Fibroblast of pulmonary artery (primary cell): ENCODE results near the gene RMND1.

Source experiments
- DNase-seq: peaks from one replicate; pipeline ENCODE4 v3.0.0-alpha.2; 2010; ENCODE audit warnings: low read depth
- H3K4me3 ChIP-seq: replicated peaks from 2 replicates; pipeline ENCODE4 v1.5.1; 2011; ENCODE audit warnings: low read depth, mild to moderate bottlenecking, control low read depth, low read length, moderate library complexity
- CTCF ChIP-seq: IDR thresholded peaks from 2 replicates; pipeline ENCODE4 v1.5.1; 2011; ENCODE audit warnings: mild to moderate bottlenecking, control low read depth, low read length, inconsistent platforms; ENCODE audit errors: missing control alignments

The RMND1 gene

GRCh38 chr6:151451950-151452749, at the start of gene RMND1:
TSS of gene RMND1 (minus strand) at chr6:151452126. CDS start at chr6:151445811, 6,315 bp downstream.
- no peak for TF ChIP-seq CTCF
- peak within 1 kb of the TSS; percentile 97 for H3K4me3 ChIP-seq
- DNase-seq, result peak; percentile 100

- no peak for DNase-seq
- no peak for TF ChIP-seq CTCF
- H3K4me3 ChIP-seq, result no peak overlapping the region
Measured at GRCh38 chr6:151499551-151499950, 47.6 kb upstream of the RMND1 start.

- no peak overlapping the region for H3K4me3 ChIP-seq
- DNase-seq, result peak; percentile 56
- TF ChIP-seq CTCF, result no peak
Measured at GRCh38 chr6:151498327-151498726, 46.4 kb upstream of the RMND1 start.

GRCh38 chr6:151497905-151498304, 46.0 kb upstream of the RMND1 start:
- H3K4me3 ChIP-seq, result no peak overlapping the region
- DNase-seq, result no peak
- TF ChIP-seq CTCF, result no peak

GRCh38 chr6:151495380-151495779, 43.5 kb upstream of the RMND1 start:
- no peak for TF ChIP-seq CTCF

GRCh38 chr6:151494936-151495320, 43.0 kb upstream of the RMND1 start:
- no peak for DNase-seq
- no peak for TF ChIP-seq CTCF
- peak overlapping the region; percentile 60 for H3K4me3 ChIP-seq

More at GRCh38 chr6:151495380-151495779, 43.5 kb upstream of the RMND1 start:
- H3K4me3 ChIP-seq, result no peak overlapping the region
- DNase-seq, result no peak
